Neural cell (in vitro differentiated cells): Measurements from ENCODE around the gene CD81. TPM values are rescaled to one million over a fixed set of nuclear protein-coding genes. Genes with fewer than 3 reads are reported as not detected.

Source experiments
- H2AFZ ChIP-seq: fragments of 200-600, 300-800 bp; sonication (generic), shearing (Covaris generic); 2 replicates; pipeline ENCODE4 v1.6.0; 2014; ENCODE audit warnings: low read depth, mild to moderate bottlenecking, antibody characterized with exemption, low read length, moderate library complexity
- H3F3A ChIP-seq: fragments of 200-600 bp; shearing (Covaris generic); 2 replicates; pipeline ENCODE4 v1.6.1; 2016; ENCODE audit warnings: mild to moderate bottlenecking, moderate library complexity, mixed read lengths, antibody characterized with exemption, low read length; ENCODE audit not compliant: insufficient read depth, poor library complexity, severe bottlenecking
- H3K27ac ChIP-seq: fragments of 200-600, 300-800 bp; sonication (generic), shearing (Covaris generic); 2 replicates; pipeline ENCODE4 v1.5.1; 2014; ENCODE audit warnings: mild to moderate bottlenecking, low read length, moderate library complexity
- H3K27me3 ChIP-seq: fragments of 300-800, 200-600 bp; sonication (generic), shearing (Covaris generic); 2 replicates; pipeline ENCODE4 v1.6.0; 2014; ENCODE audit warnings: mild to moderate bottlenecking, low read depth, low read length, moderate library complexity; ENCODE audit not compliant: insufficient read depth
- H3K36me3 ChIP-seq: fragments of 300-800, 200-600 bp; sonication (generic), shearing (Covaris generic); 2 replicates; pipeline ENCODE4 v1.5.1; 2014; ENCODE audit warnings: mild to moderate bottlenecking, antibody characterized with exemption, low read length, moderate library complexity; ENCODE audit not compliant: insufficient read depth
- H3K4me2 ChIP-seq: fragments of 300-800, 200-600 bp; sonication (generic), shearing (Covaris generic); 2 replicates; pipeline ENCODE4 v1.6.0; 2014; ENCODE audit warnings: mild to moderate bottlenecking, low read length
- H3K4me3 ChIP-seq: fragments of 300-800, 200-600 bp; sonication (generic), shearing (Covaris generic); 2 replicates; pipeline ENCODE4 v1.5.1; 2014; ENCODE audit warnings: mild to moderate bottlenecking, low read length, moderate library complexity
- H3K79me2 ChIP-seq: fragments of 200-600 bp; shearing (Covaris generic); replicated peaks from 2 replicates; pipeline ENCODE4 v1.6.0; 2014; ENCODE audit warnings: mild to moderate bottlenecking, low read length, moderate library complexity; ENCODE audit not compliant: insufficient read depth
- H3K9ac ChIP-seq: fragments of 300-800, 200-600 bp; sonication (generic), shearing (Covaris generic); 2 replicates; pipeline ENCODE4 v1.6.1; 2016; ENCODE audit warnings: mild to moderate bottlenecking, low read length, mixed read lengths
- H3K9me2 ChIP-seq: fragments of 200-600 bp; shearing (Covaris generic); 2 replicates; pipeline ENCODE4 v1.6.1; 2016; ENCODE audit warnings: mild to moderate bottlenecking, low read length, mixed read lengths; ENCODE audit not compliant: insufficient read depth
- H3K9me3 ChIP-seq: fragments of 200-600, 300-800 bp; sonication (generic), shearing (Covaris generic); 2 replicates; pipeline ENCODE4 v1.6.1; 2016; ENCODE audit warnings: mild to moderate bottlenecking, mixed run types, low read length, moderate library complexity, mixed read lengths
- H4K20me1 ChIP-seq: fragments of 200-600 bp; shearing (Covaris generic); 2 replicates; pipeline ENCODE4 v1.6.1; 2016; ENCODE audit warnings: mild to moderate bottlenecking, mixed run types; ENCODE audit not compliant: insufficient read depth
- EP300 ChIP-seq: fragments of 450-650 bp; conservative IDR thresholded peaks from 2 replicates; pipeline ENCODE4 v1.6.1; 2014; ENCODE audit warnings: antibody characterized with exemption, mild to moderate bottlenecking, moderate library complexity; ENCODE audit not compliant: poor library complexity, severe bottlenecking
- EZH2 ChIP-seq: fragments of 200-600, 300-800 bp; shearing (Covaris generic), sonication (generic); IDR thresholded peaks from 2 replicates; pipeline ENCODE4 v1.6.1; 2014; ENCODE audit warnings: antibody characterized with exemption, low read length, borderline replicate concordance, mild to moderate bottlenecking; ENCODE audit not compliant: insufficient read depth, poor library complexity, severe bottlenecking
- MXI1 ChIP-seq: fragments of 450-650 bp; conservative IDR thresholded peaks from 2 replicates; pipeline ENCODE4 v1.6.1; 2014; ENCODE audit warnings: antibody characterized with exemption, mild to moderate bottlenecking; ENCODE audit not compliant: poor library complexity, severe bottlenecking
- POLR2AphosphoS5 ChIP-seq: IDR thresholded peaks from 2 replicates; pipeline ENCODE4 v1.6.1; 2012
- RAD21 ChIP-seq: fragments of 450-650 bp; conservative IDR thresholded peaks from 2 replicates; pipeline ENCODE4 v1.6.1; 2014; ENCODE audit warnings: antibody characterized with exemption, mild to moderate bottlenecking, moderate library complexity
- REST ChIP-seq: IDR thresholded peaks from 2 replicates; pipeline ENCODE4 v1.6.1; 2012; ENCODE audit warnings: borderline replicate concordance
- SMC3 ChIP-seq: fragments of 450-650 bp; conservative IDR thresholded peaks from 2 replicates; pipeline ENCODE4 v1.6.1; 2014; ENCODE audit warnings: antibody characterized with exemption, mild to moderate bottlenecking, moderate library complexity; ENCODE audit not compliant: poor library complexity
- TAF1 ChIP-seq: IDR thresholded peaks from 2 replicates; pipeline ENCODE4 v1.6.1; 2012; ENCODE audit warnings: low read depth
- polyA plus RNA-seq: library from polyadenylated mRNA; depleted of rRNA; stranded (reverse); fragments of >200 nt; gene quantifications from 2 replicates; pipeline ENCODE4 v1.2.3, GENCODE V29; 2014
- TF ChIP-seq, protein P1 (sequence below): fragments of 450-650 bp; IDR thresholded peaks from 2 replicates; pipeline ENCODE4 v1.5.1; 2014; ENCODE audit warnings: antibody characterized with exemption, mild to moderate bottlenecking, moderate library complexity; ENCODE audit not compliant: poor library complexity, severe bottlenecking

The CD81 gene
- polyA plus RNA-seq, 1 donor from 2014 or later = 97.8 TPM

DNA sequence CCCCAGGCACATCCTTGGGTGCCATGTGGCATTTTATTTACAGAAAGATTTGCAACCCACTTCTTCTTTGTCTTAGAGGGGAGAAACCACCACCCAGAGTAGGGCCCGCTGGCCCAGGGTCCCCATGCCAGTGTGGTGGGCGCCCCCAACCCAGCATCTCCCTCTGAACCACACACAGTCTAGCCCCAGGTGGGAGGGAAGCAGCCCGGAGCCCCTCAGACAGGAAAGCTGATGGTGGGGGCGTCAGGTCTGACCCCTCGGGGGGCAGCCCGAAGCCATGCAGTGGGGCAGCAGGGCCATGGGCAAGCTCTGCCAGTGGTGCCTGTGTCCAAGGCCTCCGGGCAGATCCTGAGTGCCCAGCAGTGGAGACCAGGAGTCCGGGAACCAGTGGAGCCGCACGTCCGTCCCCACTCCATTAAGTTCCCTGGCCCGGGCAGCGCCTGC, 55.5 kb downstream of the CD81 start:
- Histone ChIP-seq H3K4me3 (no peak overlapping the region), H3K9me3 (no peaks in the 10 kb centered on the region), H3K4me2 (no peak overlapping the region), H3K9ac (no peak overlapping the region), H3K36me3 (no peaks in the 10 kb centered on the region), H3F3A (no peaks in the 10 kb centered on the region), H2AFZ (no peak overlapping the region), H4K20me1 (no peaks in the 10 kb centered on the region), H3K79me2 (no peaks in the 10 kb centered on the region), H3K9me2 (no peaks in the 10 kb centered on the region), H3K27ac (no peak overlapping the region), H3K27me3 (no peaks in the 10 kb centered on the region)
- TF ChIP-seq EP300 (no peak), SMC3 (no peak), TAF1 (no peak), REST (no peak), RAD21 (no peak)

DNA sequence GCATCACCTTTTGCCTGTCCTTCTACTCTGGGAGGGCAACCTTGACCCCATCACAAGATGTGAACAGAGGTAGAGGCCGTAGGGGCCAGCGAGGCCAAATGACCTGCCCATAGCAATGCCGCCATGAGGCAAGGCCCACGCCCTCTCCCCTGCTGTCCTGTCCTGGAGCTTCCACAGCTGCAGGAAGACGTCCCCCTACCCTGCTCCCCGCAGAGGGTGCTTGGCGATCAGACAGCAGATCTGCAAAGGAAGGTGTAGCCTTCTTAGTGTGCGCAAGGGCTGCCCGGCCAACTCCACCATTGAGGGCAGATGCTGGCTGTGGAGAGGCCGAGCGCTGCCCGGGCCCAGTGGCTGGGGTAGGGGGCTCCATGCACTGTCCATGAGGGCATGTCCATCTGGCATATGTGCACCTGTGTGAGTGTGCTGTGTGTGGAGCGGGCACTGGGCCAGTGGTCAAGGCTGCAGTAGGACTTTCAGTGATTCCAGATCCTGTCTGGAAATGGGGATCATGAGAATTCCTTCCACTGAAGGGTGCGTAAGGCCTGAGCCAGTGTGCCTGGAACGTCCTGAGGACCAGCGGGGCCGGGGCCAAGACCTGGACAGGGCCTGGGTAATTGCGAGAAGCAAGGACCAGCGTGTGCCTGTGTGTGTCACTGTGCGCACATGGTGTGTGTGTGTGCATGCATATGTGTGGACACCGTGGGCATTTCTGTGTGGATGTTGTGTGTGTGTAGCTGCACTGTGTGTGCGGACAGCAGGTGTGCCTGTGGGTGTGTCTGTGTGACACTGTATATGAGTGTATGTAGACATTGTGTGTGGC, 56.2 kb downstream of the CD81 start:
- no peaks in the 10 kb centered on the region for H3K36me3 ChIP-seq
- H3K79me2 ChIP-seq = no peaks in the 10 kb centered on the region
- no peak overlapping the region for H3K9ac ChIP-seq
- no peak overlapping the region for H3K4me3 ChIP-seq
- H2AFZ ChIP-seq = no peak overlapping the region
- no peak for TF ChIP-seq EZH2
- no peak for TF ChIP-seq MXI1
- no peak for TF ChIP-seq SMC3
- no peak for TF ChIP-seq RAD21
- no peak for TF ChIP-seq TAF1
- TF ChIP-seq, protein P1, sequence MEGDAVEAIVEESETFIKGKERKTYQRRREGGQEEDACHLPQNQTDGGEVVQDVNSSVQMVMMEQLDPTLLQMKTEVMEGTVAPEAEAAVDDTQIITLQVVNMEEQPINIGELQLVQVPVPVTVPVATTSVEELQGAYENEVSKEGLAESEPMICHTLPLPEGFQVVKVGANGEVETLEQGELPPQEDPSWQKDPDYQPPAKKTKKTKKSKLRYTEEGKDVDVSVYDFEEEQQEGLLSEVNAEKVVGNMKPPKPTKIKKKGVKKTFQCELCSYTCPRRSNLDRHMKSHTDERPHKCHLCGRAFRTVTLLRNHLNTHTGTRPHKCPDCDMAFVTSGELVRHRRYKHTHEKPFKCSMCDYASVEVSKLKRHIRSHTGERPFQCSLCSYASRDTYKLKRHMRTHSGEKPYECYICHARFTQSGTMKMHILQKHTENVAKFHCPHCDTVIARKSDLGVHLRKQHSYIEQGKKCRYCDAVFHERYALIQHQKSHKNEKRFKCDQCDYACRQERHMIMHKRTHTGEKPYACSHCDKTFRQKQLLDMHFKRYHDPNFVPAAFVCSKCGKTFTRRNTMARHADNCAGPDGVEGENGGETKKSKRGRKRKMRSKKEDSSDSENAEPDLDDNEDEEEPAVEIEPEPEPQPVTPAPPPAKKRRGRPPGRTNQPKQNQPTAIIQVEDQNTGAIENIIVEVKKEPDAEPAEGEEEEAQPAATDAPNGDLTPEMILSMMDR = no peak
- TF ChIP-seq POLR2AphosphoS5 = no peak
- no peak for TF ChIP-seq EP300
- no peak for TF ChIP-seq REST
- no peaks in the 10 kb centered on the region for H3K27me3 ChIP-seq
- no peak overlapping the region for H3K27ac ChIP-seq
- H3K9me3 ChIP-seq = no peaks in the 10 kb centered on the region
- H3F3A ChIP-seq = no peaks in the 10 kb centered on the region
- H3K4me2 ChIP-seq = no peak overlapping the region
- H4K20me1 ChIP-seq = no peaks in the 10 kb centered on the region
- no peaks in the 10 kb centered on the region for H3K9me2 ChIP-seq
